Left forelimb (tissue), 1 donor: ENCODE data around the gene ESAM.

ENCODE experiments used
- DNase-seq: peaks from one replicate; pipeline ENCODE4 v3.0.0-alpha.2; 2018; ENCODE audit warnings: low spot score

Gene ESAM

DNA sequence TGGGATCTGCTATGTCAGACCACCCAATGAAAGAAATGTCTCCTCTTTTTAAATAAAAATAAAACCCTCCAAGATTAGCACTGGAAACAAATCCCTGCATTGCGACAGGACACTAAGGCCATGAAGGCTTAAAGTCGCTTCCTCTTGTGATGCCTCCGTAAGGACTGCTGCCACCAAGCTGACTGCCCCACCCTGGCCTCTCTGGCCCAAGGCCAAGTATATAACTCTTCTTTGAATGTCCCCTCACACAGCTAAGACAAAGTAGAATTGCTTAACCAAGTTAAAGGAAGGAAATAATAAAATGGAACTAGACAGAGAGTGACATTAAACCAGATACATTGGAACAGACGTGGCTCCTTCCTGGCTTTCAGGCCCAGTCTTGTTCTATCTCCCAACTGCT is 29.9 kb downstream of the ESAM start:
- no peak for DNase-seq

DNA sequence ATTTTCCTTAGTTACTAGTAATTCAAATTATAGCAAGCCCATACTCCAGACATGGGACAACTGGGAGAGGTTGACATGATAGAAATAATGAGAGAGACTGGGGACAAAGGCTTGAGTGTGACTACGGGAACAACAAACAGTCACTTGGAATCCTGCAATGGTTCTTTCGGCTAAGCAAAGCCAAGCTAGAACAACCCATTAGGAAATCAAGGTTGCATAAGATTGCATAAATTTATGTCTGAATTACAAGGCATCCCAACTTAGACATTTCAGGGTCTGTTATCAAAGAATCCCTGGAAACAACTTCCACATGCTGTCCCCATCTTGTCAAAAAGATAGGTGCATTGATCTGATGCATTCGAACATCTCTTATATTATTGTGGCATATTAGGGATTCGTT is 32.5 kb downstream of the ESAM start:
- no peak for DNase-seq

DNA sequence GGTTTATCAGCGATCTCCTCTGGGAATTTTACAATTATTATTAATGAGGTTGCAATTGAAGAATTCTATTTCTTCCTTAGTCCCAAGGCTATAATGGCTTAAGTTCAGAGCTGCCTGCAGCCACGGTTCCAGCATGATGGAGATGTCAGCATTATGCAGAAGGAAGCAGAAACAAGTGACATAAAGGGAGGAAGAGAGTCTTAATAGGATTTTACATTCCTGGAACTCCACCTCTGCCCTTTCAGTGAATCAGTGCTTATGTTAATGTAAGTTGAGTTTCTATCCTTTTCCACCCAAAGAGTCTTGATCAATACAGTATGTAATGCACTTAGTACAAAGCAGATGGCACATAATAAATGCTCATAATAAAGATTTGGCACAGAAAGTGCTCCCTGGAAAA is 34.0 kb downstream of the ESAM start:
- DNase-seq: no peak

DNA sequence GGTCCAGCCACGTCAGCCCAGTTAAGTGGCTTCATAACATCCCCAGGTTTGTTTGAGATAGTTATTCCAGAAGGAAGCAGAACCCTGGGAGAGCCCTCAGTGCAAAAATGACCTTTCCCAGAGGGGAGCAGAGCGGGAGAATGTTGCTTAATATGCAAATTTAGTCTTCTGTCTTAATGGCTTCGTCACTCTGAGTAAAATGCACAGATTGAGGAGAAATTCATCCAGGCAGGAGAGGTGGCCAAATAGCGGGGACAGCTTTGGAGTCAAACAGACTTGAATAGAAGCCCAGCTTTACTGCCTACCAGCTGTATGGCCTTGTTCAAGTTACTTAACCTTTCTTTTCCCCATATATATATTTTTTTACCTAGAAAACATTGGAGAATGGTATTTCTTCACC is 34.6 kb downstream of the ESAM start:
- no peak for DNase-seq

DNA sequence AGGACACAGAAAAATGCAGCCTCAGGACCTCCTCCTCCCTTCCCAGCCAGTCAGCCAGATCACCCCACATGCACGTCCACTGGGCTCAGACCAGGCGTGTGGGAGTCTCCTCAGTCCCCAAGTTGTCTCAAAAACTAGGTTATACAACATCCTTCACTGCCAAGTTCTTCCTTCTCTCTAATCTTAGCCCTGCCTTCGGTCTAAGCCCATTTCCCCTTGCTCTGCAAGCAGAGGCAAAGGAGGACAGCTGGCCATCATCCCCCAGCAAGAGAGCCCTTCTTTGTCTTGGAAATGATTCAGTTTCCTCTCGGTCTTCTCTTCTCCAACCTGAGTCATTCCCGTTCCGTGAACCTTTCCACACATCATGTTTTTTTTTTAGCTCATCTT is 36.4 kb downstream of the ESAM start:
- DNase-seq: no peak

DNA sequence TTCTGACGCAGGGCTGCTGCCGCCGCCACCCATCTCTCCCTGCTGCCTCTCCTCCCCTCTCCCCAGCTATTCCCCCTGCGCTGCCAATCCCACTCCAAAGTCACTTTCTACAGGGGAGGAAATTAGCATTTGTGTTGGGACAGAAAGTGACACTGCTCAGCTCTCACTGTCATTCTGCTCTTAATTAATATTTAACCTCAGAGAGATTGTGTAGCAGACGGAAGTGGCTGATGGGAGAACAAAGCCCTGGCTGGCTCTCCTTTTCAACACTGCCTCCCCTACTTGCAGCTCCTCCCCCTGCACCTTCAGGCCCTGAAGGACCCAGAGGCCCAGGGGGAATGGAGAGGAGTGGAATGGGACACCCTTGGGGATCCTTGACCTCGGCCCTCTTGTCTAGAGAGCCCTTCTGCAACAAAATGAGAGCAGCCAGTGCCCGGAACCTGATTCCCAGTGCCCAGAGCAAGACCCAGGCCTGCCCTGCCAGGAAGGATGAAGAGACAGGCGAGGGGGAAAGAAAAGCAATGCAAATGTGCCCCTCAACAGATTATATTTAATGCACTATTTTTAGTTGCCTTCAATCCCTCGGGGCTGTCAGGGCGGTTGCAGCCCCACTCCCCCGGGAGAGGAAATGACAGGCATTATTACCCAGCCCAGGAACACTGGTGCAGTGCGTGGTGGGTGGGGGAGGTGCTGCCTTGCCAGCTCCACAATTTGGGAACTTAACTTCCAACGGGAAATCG is 36.9 kb downstream of the ESAM start:
- DNase-seq: no peak

DNA sequence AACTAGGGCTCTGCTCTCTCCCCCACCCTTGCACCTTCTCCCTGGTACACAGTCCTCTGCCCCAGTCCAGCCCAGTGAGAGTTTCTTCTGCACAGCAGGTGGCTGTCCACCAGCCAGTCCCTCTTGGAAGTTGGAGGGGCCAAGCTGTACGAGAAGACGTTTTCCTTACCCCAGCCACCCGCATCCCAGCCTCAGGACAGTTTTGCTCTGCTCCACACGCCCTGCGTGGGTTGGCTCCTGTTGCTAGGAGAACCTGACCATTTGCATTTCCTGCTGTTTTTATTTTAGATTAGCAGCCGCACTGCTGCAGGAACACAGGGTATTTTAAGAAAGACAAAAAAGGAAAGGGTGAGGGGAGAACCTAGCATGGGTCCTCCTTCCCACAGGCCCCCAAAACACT is 39.9 kb downstream of the ESAM start:
- no peak for DNase-seq

DNA sequence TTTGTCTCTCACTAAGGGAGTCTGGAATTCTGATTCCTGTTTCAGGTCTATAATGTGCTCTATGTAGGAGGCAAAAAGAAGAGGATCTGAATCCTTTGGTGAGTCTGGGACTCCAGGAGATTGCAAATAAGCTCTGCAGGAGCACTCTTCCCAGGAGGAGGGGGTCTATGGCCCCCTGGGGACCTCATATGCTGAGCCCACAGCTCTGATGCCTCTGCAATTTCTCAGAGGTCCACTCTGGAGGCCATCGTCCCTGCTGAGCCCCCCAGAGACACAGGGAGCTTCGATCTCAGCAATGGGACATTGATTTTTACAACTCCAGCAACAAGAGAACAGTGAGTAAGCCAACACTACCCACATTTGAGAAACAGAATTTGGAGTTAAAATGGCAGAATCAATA is 42.6 kb downstream of the ESAM start:
- DNase-seq: no peak

DNA sequence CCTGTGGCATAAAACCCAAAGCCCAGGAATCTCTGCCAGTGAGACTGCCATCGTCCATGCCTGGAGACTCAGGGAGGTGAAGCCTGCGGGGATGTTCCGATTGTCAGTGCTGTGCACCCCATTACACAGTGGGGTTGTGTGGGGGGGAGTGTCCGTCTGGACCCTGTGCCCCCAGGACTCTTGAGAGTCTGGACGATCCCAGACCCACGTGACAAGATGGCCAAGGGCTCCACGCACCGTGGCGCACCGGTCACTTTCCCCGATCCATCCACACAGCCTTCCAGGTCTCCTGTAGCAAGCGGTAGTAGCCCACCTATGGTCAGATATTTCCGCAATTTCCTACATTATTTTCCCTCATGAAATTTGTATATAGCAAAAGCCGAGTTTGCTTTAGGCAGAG is 43.3 kb downstream of the ESAM start:
- no peak for DNase-seq

DNA sequence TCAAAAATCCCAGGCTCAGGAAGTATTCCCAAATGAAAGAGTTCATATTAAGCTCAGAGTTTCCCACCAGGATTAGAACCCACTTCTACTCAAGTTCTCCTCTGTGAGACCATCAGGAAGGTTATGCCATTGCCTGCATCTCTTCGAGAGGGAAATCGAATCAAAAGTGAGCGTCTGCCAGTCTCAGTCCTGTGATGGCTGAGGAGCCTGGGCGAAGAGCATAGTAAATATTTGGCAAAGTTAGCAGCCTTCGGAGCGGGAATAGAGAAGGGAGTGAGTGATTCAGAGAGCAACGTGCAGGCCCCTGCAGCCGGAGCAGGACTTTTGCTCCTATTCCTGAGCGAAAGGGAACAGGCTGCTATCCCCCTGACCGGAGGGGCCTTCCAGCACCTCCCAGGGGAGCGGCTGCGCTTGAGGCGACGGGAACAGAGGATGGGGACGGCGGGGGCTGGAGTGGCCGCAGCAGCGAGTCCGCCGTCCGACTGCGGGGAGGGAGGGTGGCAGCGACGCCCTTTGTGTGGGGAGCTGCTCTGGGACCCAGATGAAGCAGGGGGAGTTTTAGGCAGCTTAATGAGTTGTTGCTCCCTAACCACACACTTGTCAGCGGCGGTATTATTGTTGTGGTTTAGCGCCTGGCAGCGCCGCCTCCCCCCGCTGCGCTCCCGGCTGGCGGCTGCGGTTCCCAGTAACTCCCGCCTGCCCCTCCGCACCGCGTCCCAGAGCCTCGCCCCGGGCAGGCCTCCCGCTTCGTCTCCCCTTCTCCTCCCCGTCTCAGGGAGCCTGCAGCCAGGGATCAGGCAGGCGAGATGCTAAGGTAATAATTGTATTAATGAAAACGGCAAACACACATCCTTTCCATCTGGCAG is 44.1 kb downstream of the ESAM start:
- DNase-seq: no peak

DNA sequence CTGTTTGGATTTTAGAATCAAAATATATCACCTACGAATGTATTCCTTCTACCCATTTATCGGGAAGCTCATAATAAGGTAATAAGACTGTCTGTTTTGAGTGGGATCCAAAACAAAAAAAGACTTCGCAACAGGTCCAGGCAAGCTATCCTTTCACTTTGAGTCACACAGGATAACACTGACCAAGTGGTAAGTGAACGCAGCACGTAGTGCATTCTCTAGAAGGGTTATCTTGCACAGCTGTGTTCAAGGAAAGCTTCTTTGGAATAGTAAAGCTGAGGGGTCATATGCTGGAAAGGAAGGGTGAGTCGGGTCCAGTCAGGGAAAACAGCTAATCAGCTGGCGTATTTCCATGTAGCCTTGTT is 44.7 kb downstream of the ESAM start:
- no peak for DNase-seq

DNA sequence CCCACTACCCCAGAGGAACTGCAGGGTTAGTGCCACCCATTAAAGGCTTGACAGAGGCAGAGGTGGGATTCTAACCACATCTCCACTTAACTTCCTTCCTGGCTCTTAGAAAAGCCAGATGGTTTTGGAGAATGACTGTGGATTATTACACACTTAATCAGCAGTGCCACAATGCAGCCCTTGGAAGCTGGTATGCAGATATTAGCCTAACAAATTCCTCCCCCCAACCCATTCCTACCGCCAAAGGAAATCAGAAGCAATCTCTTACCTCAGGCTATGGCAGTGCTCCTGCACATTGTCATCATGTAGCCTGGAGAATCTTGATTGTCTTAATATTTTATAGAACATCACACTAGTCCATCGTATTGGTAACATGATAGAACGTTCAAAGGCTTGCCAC is 45.5 kb downstream of the ESAM start:
- no peak for DNase-seq

DNA sequence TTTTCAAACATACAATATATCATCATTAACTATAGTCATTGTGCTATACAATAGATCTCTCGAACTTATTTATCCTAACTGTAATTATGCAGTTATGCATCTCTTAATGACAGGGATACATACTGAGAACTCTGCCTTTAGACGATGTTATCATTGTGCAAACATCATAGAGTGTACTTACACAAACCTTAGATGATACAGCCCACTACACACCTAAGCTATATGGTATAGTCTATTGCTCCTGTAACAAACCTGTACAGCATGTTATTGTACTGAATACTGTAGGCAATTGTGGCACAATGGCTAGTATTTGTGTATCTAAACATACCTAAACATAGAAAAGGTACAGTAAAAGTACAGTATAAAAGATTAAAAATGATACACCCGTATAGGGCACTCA is 49.7 kb downstream of the ESAM start:
- no peak for DNase-seq

DNA sequence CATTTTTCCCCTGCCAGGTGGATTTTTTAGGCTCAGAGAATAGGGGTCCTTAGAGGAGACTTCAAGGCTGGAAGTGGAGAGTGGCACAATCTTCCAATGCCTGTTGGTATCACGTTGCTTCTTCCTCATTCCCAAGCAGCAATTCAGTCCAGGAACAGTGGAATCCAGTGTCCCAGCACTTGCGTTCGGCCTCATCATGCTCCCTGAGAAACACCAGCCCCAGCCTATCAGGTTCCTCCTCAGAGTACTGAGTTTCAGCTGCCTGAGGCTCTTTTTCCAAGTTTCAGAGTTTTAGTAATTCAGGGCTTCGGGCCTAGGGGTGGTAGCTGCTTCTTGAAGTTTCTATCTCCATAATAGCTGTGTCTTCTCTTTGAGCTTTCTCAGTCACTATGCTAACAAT is 54.3 kb downstream of the ESAM start:
- DNase-seq: no peak
